GM19043 (cell line): ENCODE data around the gene SMARCA4.

Source experiments
- ATAC-seq: cut with Tn5 transposase; IDR thresholded peaks from one replicate; pipeline ENCODE4 v1.9.1; 2021; ENCODE audit warnings: low read depth; ENCODE audit not compliant: unreplicated experiment

The SMARCA4 gene

DNA sequence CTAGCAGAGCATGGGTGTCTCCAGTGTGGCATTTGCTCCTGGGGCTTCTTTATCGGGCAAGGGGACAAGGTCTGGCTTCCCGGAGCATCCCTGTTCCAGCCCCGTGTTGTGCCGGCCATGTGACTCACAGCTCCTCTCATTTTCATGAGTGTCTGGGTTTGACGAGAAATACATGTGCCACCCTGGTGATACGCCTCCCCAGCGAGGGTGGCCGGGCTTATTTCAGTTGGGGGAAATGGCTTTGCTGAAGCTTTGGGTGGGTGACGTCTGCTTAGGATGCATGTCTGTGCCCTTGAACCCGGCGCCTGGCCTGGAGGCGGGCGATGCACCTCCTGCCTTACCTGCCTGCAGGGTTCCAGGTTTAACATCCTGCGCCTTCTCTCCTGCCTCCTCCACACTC, 66.6 kb downstream of the SMARCA4 start:
- ATAC-seq, result no peak

DNA sequence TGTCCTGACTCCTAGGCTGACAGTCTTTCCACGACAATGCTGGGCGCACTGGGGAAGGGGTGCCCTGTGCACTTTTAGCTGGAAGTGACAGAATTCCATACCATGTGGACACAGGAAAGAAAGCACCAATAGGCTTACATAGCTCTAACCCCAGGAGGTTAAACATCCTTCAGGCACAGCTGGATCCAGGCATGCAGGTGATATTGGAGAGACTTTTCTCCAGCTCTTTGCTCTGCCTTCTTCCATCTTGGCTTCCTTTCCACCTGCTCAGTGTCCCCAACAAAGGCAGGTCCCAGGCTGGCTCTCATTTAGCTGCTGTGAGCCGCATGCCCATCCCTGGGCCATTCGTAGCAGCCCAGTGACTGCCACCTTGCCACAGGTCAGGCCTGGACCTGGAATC, 67.3 kb downstream of the SMARCA4 start:
- no peak for ATAC-seq

DNA sequence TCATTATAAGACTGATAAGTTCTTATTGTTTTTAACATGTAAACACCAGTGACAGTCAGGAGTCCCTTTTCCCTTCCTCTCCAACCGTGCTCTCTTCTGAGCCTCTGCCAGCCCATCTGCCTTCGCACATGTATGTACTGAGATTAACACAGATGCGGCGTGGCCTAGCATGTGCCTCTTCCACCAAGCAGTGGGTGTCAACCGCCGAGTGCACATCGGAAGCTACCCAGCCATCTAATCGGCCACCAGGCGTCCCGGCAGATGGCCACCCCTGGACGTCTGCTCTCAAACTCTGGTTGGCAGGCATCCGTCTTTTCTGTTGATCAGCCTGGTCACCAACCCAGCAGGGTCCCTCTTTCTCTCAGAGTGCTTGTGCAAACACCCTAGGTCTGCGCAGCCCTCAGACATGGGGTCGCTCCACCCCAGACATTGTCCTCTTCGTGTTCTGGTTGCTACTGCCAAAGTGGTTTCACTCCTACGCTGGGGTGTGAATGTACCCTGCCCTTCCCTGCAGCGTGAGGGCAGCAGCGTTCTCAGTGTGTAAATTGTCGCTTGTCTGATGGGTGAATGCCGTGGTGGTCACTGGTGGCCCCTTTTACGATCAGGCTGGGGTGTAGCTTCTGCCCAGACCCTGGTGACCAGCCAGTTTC, 70.7 kb downstream of the SMARCA4 start:
- ATAC-seq, result no peak

GRCh38 chr19:11033251-11033650, 72.4 kb downstream of the SMARCA4 start:
- ATAC-seq, result no peak

GRCh38 chr19:11033763-11034162, 72.9 kb downstream of the SMARCA4 start:
- no peak for ATAC-seq

GRCh38 chr19:11034449-11035213, 73.8 kb downstream of the SMARCA4 start:
- no peak for ATAC-seq

DNA sequence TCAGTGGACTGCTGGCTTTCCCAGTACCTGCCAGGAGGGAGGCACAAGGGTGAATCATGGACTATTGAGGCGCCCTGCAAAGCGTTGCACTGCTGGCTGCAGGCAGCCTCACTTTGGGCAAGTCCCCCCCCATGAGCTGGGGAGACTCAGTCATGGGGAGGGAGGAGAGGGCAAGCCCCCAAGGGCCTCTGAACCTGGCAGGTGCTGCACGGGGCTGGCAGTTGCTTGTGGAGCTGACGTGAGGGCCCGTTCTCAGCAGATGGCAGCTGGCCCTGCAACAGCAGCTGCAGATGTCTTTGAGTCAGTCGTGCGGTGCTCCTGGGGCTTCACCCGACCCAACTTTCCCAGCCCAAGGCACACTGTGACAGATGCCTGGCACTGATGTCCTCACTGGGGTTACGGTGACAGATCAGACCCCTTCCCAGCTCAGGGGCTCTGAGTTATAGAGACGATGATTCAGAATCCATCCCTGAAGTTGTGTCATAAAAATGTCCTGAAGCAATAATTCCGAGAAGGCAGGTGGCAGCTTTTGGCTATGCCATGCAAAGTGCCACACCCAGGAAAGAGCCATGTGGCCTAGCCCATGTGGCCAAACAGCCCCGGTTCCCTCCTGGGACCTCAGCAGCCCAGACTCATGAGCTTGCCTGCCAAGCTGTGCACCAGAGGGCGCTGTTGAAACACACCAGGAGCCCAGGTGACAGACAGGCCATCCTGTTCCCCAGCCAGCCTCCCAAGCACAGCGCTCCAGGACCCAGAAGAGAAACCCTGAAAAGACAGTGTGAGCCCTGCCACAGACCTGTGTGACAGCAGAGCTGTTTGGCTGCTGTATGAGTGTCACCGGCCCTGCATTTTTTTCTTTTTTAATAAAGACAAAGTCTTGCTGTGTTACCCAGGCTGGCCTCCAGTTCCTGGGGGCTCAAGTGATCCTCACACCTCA, 74.9 kb downstream of the SMARCA4 start:
- ATAC-seq, result peak; percentile 68

DNA sequence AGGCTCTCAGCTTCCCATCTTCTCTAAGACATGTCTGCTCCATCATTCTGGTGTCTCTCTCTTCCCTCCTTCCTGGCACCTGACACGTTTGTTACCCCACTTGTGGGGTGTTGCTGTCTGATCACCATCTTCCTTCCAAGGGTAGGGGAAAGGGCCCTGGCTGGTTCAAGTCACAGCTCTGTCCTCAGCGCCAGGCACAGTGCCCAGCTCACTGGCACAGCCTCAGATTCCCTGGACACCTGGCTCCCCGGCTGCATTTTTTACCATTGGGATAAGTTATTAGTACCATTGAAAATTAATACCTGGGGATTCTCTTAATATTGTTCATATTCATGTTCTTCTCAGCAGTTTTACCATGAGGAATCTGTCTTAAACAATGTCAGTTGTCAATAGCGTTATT, 77.7 kb downstream of the SMARCA4 start:
- no peak for ATAC-seq

DNA sequence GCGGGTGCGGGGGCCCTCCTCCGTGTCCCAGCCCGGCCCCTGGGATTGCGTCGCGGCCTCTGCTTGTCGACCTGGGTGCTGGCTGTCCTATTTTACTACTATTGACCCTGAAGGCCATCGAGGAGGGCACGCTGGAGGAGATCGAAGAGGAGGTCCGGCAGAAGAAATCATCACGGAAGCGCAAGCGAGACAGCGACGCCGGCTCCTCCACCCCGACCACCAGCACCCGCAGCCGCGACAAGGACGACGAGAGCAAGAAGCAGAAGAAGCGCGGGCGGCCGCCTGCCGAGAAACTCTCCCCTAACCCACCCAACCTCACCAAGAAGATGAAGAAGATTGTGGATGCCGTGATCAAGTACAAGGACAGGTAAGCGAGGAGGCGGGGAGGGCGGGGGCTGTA, 80.4 kb downstream of the SMARCA4 start:
- no peak for ATAC-seq

- no peak for ATAC-seq
Measured at GRCh38 chr19:11041966-11042627, 81.3 kb downstream of the SMARCA4 start.

DNA sequence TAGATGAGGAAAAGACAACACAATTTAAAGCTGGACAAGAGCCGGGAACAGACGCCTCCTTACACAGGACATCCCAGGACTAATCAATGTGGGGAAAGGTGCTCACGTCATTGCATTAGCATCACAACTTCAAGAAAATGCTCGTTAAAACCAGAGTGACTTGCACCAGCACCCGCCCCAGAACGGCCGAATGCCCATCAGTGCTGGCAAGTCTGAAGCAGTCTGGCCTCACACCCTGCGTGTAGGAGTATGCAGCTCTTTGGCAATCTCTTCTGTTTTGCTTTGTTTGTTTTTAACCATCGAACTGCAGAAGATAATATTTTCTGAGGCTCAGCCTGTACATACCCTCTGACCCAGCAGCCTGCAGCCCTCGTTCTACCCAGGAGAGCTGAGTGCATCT, 83.6 kb downstream of the SMARCA4 start:
- no peak for ATAC-seq

DNA sequence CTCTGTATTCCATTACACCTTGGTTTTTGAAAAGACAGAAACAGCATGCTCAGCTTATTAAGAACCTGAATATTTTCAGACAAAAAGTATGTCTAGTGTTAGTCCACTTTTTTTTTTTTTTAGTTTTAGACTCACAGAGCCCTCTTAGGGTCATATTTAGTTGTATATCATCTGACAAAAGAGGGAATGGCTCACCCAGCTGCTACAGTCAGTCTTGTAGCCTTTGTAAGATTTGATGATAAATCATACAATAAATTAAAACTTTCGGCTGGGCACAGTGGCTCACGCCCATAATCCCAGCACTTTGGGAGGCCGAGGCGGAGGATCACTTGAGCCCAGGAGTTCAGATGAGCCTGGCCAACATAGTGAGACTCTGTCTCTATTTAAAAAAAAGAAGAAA, 84.7 kb downstream of the SMARCA4 start:
- ATAC-seq, result no peak

DNA sequence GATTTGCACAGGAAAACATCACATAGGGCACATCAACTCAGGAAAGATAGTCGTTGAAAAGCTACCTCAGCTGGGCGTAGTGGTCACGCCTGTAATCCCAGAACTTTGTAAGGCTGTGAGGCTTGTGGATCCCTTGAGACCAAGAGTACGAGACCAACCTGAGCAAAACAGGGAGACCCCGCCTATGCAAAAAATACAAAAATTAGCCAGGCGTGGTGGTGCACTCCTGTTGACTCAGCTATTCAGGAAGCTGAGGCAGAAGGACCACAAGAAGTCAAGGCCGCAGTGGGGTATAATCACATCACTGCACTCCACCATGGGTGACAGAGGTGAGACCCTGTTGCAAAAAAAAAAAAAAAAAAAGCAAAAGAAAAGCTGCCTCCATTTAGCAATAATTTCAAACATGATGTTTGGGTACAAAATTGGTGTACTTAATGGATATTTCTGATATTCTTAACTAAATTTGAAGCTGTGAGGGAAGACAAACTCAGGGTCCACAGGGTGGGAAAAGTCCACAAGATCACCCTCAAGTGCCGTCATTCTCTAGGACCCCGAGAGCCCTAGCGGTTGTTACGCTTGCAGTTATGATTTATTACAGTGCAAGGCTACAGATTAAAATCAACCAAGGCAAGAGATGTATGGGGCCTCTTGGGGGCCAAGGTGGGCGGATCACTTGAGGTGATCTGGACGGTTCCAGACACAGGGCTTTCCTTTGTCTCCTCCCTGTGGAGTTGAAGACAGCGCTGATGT, 86.0 kb downstream of the SMARCA4 start:
- no peak for ATAC-seq

DNA sequence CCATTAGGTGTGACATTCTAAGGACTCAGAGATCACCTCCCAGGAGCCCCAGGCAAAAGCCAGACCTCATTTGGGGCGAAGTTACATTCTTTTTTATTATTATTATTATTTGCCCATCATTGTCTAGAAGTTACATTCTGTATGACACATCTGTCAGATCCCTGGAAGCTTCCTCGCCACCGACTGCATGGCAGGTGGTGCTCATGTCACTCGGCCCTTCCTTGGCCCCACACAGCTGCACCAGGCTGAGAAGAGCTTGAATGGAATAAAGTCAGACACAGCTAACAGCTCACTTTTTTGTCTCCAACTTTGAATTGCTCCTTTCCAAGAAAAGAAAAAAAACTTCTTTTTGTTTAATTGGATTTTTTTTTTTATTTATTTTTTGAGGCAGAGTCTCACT, 87.0 kb downstream of the SMARCA4 start:
- ATAC-seq, result no peak

GRCh38 chr19:11050323-11051114, 89.7 kb downstream of the SMARCA4 start:
- ATAC-seq, result no peak

- no peak for ATAC-seq
Measured at GRCh38 chr19:11053817-11054195, 93.0 kb downstream of the SMARCA4 start.

DNA sequence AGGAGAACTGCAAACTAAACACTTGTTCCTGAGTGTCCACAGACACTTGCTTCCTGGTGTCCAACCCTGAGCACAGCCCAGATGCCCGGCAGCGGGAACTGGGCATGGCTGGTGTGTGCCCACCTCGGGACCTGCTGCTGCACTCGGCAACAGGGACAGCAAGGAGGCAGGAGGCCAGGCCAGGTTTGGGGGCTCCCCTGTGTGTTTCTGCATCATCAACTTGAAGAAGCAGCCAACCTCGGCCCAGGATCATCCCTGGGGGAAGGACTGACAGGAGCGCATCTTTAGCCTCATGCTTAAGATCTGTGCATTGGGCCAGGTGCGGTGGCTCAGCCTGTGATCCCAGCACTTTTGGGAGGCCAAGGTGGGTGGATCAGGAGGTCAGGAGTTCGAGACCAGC, 93.4 kb downstream of the SMARCA4 start:
- no peak for ATAC-seq

GRCh38 chr19:11054628-11055027, 93.8 kb downstream of the SMARCA4 start:
- no peak for ATAC-seq
